GM21381 (cell line): ENCODE data around the gene IGF1.

Experiments used
- ATAC-seq: cut with Tn5 transposase; IDR thresholded peaks from one replicate; pipeline ENCODE4 v1.9.1; 2021; ENCODE audit warnings: mild to moderate bottlenecking, moderate library complexity; ENCODE audit not compliant: unreplicated experiment

The IGF1 gene

GRCh38 chr12:102433304-102433703 lies 47.1 kb downstream of the IGF1 start:
- no peak for ATAC-seq

GRCh38 chr12:102430661-102431060 lies 49.7 kb downstream of the IGF1 start:
- no peak for ATAC-seq

DNA sequence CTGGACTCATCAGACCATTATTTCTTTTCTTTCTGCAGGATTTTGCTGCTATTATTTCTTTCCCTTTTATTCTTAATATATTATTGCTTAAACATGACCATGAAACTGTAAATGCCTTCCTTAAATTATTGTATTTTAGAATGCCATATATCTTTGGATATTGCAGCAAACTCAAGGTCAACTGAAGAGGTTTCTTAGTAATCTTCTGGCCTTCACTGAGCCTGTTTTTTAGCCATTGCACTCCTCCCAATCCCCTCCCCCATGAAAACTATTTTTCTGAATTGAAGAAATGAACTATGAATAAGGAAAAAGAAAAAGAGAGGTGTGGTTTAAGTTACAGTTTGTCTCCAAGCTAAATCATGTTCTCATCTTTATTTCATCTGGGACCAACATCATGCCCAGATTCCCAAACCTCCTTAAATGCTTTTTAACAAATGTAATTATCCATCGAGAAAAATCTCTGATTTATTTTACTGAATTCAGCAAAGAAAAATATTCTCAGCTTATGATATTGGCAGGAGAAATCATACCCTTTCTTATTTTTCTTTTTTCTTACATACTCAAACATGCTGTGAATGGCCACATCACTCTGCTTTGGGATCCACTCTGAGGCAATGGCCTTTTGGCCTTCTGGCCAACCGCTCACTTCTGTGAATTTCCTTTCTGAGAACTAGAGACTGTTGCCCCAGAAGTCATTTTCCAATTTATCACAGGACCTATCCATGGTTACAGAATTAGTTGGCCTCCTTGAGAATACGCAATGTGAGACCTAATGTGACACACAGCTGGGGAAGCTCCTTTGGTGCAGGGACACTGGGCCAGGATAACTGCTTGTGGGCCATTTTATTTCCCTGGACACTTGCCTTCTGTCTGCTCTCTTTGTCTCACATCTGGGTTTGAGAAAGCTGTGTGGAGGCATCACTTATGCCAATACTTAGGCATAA lies 50.9 kb downstream of the IGF1 start:
- no peak for ATAC-seq

GRCh38 chr12:102427543-102427941 lies 52.8 kb downstream of the IGF1 start:
- no peak for ATAC-seq

DNA sequence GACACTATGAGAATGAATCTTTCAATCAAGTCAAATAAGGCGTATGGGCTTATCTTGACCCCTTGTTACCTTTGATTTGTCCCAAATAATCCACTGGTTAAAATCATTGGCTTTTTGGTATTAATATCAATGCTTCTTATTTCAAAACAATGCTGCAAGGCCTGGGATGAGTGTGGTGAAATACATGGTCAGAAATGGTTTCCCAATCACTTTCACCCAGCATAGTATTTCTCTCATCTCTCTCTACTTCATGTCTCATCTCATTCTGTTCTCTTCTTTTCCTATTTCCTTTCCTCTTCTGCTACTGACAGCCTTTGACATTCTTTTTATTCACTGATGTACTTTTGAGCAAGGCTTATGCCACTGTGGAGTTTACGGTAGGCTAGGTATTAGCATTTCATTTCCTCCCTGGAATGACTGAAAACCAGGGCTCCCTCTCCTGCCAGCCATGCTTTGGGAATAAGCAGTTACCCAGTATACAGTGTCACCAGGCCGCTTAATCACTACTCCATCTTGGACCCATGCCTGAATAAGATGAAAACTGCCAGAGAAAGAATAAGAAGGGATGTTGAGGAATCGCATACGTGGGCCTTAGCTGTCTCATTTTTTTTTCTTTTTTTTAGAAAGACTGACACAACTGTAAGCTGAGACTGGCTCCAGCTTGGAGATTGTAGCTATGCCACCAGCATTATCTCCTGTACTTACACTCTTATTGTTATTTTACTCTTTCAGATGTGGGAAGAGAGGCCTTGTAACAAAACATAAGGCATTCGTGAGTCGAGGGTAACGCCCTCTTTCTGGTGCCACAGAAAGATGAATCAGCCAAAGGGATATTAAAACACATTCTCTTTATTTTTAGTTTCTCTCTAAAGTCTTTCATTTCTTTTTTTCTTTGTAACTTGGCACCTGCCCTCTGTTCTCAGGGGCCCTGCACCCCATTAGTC lies 53.5 kb downstream of the IGF1 start:
- no peak for ATAC-seq

DNA sequence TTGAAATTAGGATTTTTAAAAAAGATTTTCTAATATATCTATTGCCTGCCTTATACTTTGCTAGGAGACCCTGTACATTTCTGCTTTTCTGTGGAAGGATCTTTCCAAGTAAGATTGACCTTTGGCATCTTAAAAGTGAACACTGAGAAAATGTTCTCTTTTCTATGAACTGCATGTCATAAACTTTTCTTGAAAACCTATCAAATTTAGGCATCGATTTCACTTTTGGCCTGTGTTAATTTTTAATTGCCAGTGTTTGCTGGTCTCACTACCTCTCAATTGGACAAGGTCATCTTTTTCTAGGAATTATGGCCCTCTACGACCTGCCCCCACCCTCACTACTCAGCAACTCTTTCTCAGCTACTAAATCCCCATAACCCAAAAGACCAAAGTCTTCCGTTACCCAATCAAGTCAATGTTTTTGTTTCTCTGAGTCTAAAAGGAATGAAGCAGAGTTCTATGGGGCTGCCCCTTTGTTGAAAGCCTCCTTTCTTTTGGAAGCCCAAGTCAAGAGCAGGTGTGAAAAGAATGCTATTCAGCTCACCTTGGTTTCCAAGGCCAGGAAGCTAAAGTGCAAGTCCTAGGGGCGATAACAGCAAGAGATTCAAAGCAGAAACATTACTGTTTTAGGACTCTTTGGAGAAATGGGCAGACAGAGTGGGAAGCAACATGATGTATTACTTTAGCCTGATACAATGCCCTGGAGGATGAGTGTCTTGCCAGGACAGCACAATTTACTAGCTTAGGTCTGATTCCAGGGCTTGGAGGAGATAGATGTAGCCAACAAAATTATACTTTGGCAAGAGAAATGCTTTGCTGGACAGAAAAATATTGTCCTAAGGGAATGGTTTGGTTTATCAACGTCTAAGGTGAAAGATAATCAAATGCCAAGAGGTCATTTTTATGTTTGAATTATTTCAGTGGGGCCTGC lies 55.0 kb downstream of the IGF1 start:
- ATAC-seq = no peak

DNA sequence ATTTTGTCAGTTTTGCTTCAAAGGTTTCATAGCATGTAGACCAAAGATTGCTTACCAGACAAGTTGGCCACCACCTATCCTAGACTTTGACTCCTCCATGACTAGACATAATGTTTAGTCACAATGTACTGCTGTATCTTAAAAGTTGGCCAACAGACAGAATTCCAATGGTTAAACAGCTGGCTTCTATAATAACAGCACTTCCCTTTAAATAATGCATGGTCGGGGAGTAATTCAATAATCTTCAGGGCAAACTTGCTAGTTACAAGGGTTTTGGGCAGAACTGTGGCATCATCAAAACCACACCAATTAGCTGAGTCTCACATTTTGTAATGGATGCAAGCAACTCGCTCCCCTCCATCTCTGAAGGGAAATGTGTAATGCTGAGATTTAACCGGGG lies 56.9 kb downstream of the IGF1 start:
- no peak for ATAC-seq

GRCh38 chr12:102421802-102422583 lies 58.4 kb downstream of the IGF1 start:
- no peak for ATAC-seq

GRCh38 chr12:102419094-102419764 lies 61.1 kb downstream of the IGF1 start:
- ATAC-seq = no peak

DNA sequence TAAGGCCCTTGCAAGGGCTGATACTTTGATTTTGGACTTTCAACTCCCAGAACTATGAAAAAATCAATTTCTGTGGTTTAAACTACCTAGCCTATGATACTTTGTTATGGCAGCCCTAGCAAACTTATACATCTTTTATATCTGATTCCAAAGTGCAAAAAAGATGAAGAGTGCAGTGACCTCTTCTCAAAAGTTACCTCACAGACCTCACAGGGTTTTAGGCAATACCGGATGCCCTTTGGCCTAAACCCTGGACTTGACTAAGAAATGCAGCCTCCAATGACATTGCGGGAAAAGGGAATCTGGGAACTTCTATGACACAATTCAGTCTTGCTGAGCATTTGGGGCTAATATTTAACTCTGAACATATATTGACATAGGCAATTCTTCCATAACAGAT lies 63.3 kb downstream of the IGF1 start:
- ATAC-seq = no peak

GRCh38 chr12:102415515-102415914 lies 64.8 kb downstream of the IGF1 start:
- ATAC-seq = no peak

- no peak for ATAC-seq
Measured at GRCh38 chr12:102413396-102413795, 67.0 kb downstream of the IGF1 start.

DNA sequence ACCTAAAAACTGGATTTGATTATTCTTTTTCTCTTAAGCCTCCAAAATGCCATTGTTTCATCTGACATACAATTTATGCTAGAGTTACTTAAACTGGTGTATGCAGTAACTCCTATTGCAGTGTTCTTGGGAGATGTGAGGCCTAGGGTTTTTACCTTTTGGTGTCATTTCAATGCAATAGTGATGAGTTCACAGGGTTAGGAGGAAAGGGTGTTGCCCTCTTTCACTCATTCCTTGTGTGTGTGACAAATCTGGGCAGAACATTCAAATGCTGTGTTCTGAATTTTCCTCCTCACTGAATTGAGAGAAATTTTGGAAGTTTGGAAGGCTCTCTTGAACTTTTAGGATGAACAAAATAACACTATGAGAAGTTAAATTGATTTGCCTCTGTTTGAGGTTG lies 69.9 kb downstream of the IGF1 start:
- ATAC-seq = no peak

DNA sequence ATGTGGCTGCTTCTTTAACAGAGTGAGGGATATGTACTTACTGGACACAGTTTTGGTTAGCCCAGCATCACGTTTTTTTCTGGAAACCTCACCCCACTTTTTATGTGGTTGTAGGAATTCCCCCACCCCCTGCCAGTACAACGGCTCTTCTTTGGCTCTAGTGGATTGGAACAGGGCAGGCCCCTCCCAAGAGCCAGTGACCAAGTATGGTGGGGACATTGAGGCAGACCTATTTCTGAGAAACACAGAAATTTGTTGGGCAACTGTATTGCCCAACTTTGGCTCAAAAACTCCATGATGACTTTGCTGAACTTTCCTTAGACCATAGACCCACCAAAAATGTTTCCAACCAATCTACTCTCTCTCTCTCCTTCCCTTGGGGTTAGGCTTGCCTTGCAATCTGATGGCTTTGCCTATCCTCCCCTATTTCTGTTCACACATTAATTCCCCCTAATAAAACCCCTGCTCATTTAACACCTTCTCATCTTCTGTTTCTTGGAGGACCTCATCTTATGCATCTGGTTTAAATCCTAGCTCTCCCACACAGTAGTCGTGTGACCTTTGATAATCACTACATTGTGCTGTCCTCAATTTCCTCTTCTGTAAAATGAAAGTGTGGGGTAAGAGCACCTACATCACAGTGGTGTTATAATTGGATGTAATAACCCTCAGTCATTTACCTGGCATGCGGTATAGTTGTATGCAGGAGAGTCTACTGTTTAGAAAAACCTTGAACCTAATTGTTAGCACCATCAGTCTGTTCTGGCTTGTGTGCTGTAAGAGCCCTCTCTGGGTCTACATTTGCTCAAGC lies 71.7 kb downstream of the IGF1 start:
- no peak for ATAC-seq

GRCh38 chr12:102407776-102408486 lies 72.4 kb downstream of the IGF1 start:
- ATAC-seq = no peak

GRCh38 chr12:102406033-102406584 lies 74.3 kb downstream of the IGF1 start:
- peak; percentile 68 for ATAC-seq

DNA sequence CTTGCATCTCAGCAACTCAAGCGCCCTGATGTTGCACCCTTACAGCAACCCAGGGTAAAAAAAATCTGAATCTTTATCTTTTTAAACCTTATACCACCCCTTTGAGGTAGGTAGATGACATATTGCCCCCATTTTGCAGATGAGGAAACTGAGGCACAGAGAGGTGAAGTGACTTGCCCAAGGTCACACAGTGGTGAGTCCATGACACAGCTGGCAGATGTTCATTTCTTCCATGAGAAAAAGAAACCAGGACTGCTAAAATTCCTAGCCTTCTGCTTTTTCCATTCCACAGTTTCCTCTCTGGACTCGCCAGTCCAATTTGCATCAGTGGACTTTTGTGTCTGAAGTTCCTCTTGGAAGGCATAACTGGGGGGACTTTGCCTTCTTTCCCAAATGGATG lies 79.3 kb downstream of the IGF1 start:
- no peak for ATAC-seq
